NCI-H187 treated with DMSO at 0.1 percent for 48 hours (cell line): ENCODE measurements around the gene HMCN1.
"Not testable (repeated sequence)": the region's sequence is repeated elsewhere in the genome, so short reads cannot be mapped to it uniquely, and the experiment has no call there.

ENCODE experiments used
- DNase-seq: peaks from one replicate; lab custom pipeline; 2025; lab: John Stamatoyannopoulos, UW

Gene HMCN1

DNA sequence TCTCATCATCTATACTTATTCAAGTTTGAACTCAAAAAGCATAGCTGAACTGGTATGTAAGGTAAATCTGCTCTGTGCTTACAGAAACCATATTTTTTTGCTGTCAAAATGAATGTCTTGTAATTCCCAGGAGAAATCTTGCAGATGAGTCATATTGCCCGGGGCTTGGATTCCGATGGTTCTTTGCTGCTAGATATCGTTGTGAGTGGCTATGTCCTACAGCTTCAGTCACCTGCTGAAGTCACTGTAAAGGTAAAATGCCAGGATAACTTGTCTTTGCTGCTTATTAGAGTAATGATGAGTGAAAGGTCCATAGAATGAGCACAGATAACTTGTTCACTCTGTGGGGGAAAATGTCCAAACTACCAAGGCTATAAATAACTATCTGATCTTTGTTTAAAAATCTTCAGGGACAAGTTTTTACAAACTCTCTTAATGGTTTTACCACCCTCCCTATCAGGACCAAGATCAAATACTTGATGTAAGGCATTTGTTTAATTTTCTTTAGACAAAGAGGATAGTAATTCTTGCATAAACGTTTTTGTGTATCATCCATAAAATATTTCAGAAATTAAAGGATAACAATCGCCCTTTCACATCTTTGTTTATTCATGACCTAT lies 418.5 kb downstream of the HMCN1 start:
- no peak for DNase-seq

DNA sequence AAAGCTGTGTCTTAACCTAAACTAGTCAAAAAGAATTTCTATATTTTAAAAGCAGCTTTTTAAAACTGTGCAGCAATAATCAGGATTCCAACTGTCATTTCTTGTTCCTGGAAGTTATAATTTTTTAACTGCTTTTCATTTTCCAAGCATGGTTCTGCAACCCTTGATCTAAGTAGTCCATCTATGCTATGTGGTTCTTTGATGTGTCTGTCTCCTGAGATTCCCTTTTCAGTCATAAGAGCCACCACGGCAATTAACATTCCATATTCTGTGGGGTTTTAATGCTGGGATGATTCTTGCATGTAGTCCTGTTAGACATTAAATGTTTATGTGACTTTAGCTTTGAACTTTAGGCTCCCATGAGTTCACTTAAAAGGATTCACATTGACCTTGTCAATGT lies 420.5 kb downstream of the HMCN1 start:
- DNase-seq = no peak

DNA sequence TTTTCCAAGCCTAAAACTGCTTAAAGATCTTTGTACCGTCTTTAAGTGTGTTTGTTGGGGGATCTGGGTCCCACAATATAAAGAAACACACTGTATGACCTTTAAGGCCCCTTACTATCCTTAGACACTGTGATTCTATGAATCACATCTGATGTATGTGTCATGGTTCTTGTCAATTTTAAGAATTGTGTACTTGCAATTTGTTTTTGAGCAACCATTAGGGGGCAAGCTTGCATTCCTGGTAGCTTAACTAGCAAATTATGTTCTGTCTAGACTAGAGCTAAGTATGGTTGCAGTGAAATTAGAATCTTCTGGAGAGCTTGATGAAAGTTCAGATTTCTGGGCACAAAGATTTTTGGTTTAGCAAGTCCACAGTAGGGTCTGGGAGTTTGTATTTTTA lies 421.4 kb downstream of the HMCN1 start:
- DNase-seq = no peak

DNA sequence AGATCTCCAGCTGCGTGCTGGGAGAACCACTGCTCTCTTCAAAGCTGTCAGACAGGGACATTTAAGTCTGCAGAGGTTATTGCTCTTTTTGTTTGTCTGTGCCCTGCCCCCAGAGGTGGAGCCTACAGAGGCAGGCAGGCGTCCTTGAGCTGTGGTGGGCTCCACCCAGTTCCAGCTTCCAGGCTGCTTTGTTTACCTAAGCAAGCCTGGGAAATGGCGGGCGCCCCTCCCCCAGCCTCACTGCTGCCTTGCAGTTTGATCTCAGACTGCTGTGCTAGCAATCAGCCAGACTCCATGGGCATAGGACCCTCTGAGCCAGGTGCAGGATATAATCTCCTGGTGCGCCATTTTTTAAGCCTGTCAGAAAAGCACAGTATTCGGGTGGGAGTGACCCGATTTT lies 428.7 kb downstream of the HMCN1 start:
- not testable (repeated sequence) for DNase-seq

DNA sequence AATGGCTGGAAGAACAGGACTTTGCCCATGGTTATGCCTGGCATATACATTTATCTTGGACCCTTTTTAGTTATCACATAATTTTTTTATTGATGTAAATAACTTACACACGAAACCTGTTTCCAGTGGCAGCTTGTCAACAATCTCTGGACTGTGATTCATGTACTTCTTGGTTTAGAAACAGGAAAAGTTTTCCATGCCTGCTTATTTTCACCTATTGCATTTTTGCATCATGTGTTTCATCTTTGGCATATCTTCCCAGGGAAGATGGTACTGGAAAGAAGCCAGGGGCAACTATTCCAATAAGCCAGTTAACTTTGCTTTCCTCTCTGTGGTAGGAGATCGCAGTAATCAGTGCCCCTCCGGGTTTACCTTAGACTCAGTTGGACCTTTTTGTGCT lies 430.6 kb downstream of the HMCN1 start:
- no peak for DNase-seq

DNA sequence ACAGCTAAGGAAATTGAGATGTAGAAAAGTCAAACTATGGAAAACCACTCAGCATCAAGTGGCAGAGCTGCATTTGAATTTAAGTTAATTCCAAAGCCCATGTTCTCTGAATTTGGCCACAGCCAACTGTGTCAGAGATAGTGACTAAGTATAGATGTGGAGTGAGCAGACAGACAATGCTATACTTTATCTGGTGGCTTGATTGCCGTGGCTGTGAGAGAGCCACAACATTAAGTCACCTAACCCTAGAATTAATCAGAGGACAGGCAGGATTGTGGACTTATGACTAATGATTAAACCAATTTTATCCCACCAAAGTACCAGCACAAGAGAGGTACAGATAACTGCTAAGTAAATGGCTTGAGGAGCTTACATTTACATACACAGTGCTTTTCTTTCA lies 431.1 kb downstream of the HMCN1 start:
- DNase-seq = no peak

DNA sequence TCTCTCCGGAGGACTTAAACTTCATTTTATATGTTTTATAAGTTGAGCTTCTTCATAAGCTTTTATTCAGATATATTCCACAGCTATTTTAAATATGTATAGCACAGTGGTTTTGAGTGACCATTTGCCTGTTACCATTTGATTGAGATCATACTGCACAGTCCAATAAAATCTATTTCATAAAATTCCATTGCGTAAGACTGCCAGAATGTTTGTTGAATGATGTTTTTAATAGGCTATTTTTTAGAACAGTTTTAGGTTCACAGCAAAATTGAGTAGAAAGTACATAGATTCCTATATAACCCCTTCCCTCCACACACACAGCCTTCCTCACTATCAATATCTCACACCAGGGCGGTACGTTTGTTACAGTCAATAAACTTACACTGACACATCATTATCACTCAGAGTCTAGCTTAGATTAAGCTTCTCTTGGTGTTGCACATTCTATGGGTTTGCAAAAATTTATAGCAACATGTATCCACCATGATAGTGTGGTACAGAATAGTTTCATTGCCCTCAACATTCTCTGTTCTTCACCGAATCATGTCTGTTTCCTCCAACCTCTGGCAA lies 433.0 kb downstream of the HMCN1 start:
- no peak for DNase-seq

DNA sequence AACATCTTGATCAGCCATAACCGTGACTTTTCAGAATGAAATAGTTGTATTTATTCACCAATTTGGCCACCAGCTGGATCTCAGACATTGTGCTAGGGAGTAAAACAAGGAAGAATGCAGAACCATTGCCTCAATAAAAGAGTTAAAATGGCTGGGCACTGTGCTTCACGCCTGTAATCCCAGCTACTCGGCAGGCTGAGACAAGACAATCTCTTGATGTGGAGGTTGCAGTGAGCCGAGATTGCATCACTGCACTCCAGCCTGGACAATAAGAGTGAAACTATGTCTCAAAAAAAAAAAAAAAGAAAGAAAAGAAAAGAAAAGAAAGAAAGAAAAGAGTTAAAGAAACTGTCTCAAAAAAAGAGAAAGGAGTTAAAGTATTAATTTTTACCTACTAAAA lies 441.4 kb downstream of the HMCN1 start:
- DNase-seq = no peak

DNA sequence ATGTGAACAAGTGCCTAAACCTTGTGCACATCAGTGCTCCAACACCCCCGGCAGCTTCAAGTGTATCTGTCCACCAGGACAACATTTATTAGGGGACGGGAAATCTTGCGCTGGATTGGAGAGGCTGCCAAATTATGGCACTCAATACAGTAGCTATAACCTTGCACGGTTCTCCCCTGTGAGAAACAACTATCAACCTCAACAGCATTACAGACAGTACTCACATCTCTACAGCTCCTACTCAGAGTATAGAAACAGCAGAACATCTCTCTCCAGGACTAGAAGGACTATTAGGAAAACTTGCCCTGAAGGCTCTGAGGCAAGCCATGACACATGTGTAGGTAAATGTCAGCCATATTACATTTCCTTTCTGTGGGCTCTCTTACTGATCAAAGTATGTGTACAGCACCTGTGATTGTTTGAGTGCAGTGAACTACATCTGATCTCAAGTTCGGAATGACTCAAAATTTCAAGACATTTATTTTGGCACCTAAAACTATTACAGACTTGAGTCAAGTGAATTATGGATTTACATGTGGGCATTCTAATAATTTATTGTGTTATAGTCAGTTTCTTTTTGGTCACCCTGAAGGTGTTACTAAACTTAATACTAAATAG lies 444.3 kb downstream of the HMCN1 start:
- no peak for DNase-seq

DNA sequence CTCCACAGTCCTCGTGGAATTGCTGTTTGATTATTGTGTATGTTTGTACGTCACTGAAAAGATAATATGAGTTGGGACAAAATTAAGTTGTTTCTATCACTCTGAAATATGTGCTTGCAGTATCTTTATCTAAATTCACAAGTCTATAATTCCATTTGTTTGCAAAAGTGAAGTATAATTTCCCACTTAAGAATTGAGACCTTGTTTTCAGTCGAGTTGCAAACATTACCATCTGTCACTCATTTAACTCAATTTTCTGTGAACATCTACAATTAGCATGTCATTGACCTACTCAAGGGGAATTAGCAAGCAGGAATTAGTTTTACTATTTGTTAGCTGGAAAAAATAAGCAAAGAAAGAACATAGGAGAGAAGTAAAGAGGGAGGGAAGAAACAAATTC lies 445.0 kb downstream of the HMCN1 start:
- no peak for DNase-seq

DNA sequence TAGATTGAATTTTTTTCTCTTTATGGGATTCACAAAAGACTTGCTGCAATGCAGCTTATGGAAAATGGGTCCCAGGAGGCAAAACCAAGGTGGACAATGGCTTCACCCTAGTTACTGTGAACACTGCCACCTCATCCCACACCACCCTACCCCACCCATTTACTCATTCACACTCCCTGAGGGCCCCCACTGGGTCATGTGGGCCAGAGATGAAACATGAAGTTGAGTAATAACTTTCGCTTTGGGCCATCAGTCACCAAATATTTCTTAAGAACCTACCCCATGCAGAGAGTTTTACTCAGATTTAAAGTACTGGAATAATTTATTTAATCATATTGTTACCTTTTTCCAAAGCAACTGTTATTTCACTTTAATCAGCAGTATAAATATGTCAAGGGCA lies 449.0 kb downstream of the HMCN1 start:
- DNase-seq = no peak

DNA sequence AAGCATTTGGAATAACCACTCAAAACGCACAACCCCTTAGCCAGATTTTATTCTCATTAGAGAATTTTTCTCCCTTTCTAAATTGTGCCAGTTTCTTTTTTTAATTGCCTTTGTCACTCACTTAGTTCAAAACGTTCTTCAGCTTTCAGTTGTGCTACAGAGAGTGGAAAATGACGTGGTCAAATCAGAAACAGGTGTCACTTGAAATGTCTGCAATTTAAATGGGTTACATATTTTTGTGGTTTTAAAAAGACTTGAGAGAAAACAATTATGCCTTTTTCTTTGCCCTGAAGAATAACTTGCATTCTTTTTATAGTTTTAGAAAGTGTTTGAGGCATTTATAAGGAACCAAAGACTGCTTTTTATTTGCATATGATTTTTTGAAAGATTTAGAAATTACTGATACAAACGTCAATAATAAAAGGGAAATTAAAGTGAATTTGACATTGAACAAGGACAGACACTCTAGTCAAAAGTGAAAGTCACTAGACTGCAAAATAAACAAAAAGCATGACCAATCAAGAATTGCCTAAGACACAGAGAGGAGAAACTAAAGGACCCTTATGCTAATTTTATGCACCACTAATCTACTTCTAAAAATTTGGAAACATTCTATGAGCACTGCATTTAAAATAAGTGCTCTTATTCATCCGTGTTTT lies 449.9 kb downstream of the HMCN1 start:
- no peak for DNase-seq

DNA sequence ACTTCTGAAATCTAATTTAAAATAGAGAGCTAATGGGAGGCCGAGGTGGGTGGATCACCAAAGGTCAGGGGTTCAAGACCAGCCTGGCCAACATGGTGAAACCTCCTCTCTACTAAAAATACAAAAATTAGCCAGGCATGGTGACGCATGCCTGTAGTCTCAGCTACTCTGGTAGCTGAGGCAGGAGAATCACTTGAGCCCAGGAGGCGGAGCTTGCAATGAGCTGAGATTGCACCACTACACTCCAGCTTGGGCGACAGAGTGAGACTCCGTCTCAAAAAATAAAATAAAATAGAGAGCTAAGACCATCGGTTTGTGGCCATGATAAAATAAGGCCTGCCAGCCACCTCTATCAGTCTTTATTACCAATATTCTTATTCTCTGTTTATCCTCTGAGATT lies 452.1 kb downstream of the HMCN1 start:
- not testable (repeated sequence) for DNase-seq

DNA sequence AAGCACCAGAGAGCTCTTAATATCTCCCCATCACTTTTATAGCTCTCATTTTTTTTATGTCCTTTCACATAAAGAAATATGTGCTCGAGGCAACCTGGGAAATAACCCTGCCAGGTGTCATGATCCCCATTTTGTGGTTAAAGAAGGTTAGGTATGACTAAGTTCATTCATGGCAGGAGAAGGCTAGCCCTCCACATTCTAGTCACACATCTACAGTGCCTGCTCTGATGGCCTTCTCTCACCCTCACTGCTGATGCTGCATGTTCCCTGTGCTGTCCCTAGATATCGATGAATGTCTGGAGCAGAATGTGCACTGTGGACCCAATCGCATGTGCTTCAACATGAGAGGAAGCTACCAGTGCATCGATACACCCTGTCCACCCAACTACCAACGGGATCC lies 453.4 kb downstream of the HMCN1 start:
- no peak for DNase-seq

DNA sequence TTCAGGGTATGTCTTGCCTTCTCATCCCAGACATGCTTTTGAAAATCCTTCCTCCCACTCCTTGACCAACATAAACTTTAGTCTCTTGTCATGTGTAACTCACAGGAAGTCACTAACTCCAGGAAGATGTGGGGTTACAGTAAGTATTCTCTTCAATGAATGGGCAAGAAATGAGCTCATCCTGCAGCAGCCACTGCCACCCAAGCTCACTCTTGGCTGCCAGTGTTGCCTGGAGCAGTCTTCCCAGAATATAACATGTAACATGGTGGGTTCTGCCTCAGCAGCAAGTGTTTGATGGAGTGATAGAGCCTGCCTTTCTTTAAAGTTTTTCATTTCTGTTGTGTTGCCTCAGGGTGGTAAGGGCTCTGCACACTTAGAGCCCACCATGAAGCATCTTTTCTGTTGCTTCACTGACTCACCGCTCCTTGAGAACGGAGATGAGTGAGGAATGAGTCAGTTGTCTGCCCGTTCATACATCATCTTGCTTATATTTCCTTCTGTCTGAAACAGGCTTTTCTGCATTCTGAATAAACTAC lies 453.9 kb downstream of the HMCN1 start:
- DNase-seq = no peak

DNA sequence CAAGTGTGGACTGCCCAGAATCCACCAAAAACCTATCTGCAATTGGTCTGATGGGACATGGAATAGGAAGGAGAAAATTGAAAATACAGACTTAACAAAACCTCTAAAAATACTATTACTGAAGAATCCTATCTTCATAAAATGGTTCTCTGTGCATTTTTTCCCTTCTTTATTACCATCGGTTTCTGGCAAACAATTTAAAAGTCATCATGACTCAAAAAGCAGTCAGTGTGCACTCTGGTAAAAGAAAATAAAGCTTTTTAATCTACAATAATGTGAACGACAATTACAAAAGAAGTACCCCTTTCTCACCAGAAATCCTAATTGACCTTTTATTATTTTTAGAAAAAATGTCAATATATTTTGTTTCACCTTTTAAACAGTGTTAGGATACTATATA lies 454.5 kb downstream of the HMCN1 start:
- no peak for DNase-seq

DNA sequence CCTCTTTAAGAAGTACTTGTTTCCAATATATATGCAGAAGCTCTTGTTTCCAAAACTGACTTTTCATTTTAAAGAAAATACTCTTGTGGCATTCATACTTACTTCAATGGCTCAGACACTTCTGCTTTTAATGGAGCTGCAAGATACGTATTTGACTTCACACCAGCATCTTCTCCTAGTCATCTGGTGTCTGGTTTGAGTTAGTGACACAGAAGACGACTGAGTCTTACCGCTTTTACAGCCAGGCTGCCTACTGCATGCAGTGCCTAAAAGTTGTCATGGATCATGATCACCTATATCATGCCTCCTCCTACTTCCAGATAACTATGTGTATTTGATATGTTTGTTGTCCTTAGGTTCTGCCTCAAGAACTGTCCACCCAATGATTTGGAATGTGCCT lies 455.0 kb downstream of the HMCN1 start:
- DNase-seq = no peak

DNA sequence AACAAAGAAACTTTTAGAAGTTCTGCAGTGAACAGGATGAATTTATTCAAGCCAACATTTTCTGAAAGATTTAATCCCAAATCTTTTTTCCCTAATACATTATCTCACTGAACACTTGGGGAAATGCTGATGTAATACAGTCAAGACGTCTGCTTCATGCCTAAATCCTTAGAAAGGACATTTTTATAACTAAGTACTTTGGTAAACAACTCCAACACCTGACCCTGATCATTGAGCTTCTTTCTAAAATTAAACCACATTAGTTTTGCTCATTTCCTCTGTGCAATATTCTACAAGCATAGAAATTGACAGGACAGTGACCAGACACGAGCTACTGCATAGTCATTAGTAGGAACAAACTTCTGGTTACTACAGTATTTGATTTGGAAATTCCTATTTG lies 457.3 kb downstream of the HMCN1 start:
- DNase-seq = no peak

DNA sequence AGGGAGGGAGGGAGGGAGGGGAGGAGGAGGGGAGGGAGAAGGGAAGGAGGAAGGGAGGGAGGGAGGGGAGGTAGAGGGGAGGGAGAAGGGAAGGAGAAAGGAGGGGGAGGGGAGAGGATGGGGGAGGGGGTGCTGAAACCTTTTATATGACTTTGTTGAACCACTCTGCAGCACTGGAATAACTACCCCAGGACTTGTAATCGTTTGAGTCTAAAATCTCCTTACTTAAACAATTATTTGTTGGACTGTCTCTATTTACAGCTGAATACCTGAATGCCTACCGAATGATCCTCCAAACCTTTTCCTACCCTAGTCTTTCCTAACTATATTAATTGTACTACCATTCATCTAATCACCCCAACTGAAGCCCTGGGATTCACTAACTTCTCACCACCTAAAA lies 459.0 kb downstream of the HMCN1 start:
- no peak for DNase-seq

DNA sequence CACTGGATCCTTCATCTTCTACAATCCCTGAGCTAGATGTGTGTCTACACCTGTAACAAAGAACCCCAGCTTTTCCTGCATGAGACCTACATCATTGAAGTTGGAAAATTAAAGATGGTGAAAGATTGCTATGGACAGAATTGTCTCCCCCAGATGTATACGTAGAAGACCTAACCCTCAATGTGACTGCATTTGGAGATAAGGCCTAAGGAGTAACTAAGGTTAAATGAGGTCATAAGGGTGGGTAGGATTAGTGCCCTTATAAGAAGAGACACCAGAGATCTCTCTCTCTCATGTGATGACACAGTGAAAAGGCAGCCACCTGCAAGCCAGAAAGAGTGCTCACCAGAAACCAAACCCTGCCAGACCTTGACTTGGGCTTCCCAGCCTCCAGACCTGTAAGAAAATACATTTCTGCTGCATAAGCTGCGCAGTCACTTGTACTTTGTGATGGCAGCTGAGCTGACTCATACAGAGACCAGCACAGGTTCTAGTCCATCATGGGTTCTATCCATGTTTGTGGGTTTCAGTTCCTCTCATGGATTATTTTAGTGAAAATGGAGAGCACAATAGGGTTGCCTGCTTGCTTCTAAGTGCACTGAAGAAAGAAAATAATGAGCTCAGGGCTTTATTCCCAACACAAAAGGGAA lies 460.0 kb downstream of the HMCN1 start:
- DNase-seq = no peak

DNA sequence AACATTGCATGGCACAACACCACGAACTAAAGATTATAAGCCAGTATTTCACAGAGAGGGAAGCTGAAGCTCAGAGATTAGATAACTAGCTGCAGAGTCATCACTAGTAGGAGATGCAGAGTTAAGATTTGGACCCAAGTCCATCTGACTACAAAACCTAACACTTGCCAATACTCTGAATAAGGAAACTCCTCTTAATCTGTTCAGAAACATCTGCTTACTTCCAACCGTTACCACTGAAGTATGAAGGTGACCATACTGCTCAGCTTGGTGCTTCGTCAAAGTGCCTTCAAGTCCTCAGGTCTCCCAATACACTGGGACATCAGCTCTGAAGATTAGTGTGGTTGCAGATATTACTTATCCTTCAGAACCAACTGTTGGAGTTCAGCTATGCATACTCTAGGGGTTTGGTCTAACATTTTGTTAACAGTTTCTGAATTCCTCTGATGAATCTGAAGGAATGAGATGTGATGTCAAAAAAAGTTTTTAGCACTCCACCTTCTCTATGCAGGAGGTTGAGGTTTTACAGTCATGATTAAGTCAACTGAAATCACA lies 461.3 kb downstream of the HMCN1 start:
- DNase-seq = no peak

DNA sequence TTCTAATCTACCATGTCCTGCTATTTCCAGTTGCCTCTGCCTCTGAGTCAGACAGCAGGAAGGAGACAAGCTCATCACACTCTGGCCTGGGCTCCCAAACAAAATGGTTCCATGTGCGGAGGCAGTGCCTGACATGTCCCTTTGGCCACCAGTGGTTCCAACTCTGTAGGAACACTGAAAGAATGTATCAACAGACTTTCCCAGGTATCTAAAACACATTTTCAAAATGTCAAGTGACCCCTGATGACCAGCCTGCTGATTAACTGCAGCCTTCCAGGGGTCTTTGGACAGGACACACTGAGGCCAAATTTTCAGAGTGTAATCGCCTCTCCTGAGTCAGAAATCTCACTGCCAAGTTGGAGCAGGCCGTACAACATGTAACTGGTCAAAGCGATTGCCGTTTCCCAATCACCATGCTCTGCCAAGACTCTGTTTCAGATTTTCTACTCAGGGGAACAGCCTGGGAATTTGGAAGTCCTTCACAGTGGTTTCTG lies 468.1 kb downstream of the HMCN1 start:
- DNase-seq = no peak
